A673 (cell line): ENCODE data around the gene EFR3B. TPM values are rescaled to one million over a fixed set of nuclear protein-coding genes. Genes with fewer than 3 reads are reported as not detected.
"Not testable (repeated sequence)": the region's sequence is repeated elsewhere in the genome, so short reads cannot be mapped to it uniquely, and the experiment has no call there.

Experiments used
- BruUV-seq: library from RNA; stranded (reverse); fragments of 400-500 nt; replicated peaks from 2 replicates; lab custom pipeline; 2021; lab: Mats Ljungman, UMichigan
- CTCF ChIA-PET: fragments of 300-600 bp; sonication (Branson Sonifier 250); formaldehyde crosslinking; loops from one replicate; lab custom pipeline; 2022; ENCODE audit warnings: antibody characterized with exemption; lab: Charles Lee
- POLR2A ChIA-PET: fragments of 300-600 bp; sonication (Branson Sonifier 250); formaldehyde crosslinking; loops from one replicate; lab custom pipeline; 2022; ENCODE audit warnings: antibody characterized with exemption; ENCODE audit not compliant: low non-redundant PET; lab: Charles Lee
- DNase-seq: peaks from one replicate; pipeline ENCODE4 v3.0.0-alpha.2; 2015; ENCODE audit warnings: low spot score
- H3K27ac ChIP-seq: fragments of 200-600 bp; sonication (generic); 2 replicates; pipeline ENCODE4 v1.5.1; 2016; ENCODE audit warnings: mixed run types, low read depth, mild to moderate bottlenecking, mixed read lengths, antibody characterized with exemption, low read length; ENCODE audit not compliant: poor library complexity, severe bottlenecking
- H3K27me3 ChIP-seq: fragments of 200-600 bp; sonication (generic); replicated peaks from 2 replicates; pipeline ENCODE4 v1.6.1; 2017; ENCODE audit warnings: mixed run types, low read depth, mild to moderate bottlenecking, mixed read lengths, antibody characterized with exemption, low read length; ENCODE audit not compliant: insufficient read depth, poor library complexity
- H3K36me3 ChIP-seq: fragments of 200-600 bp; sonication (generic); 2 replicates; pipeline ENCODE4 v1.6.1; 2016; ENCODE audit warnings: mixed run types, mild to moderate bottlenecking, mixed read lengths, antibody characterized with exemption, low read length; ENCODE audit not compliant: insufficient read depth, poor library complexity, severe bottlenecking
- H3K4me1 ChIP-seq: fragments of 200-600 bp; sonication (generic); 2 replicates; pipeline ENCODE4 v1.6.1; 2017; ENCODE audit warnings: mixed run types, mild to moderate bottlenecking, mixed read lengths, antibody characterized with exemption, low read length; ENCODE audit not compliant: insufficient read depth, poor library complexity, severe bottlenecking
- H3K4me3 ChIP-seq: fragments of 200-600 bp; sonication (generic); 2 replicates; pipeline ENCODE4 v1.5.1; 2016; ENCODE audit warnings: low read depth, mixed run types, mild to moderate bottlenecking, mixed read lengths, low read length; ENCODE audit not compliant: poor library complexity, severe bottlenecking
- H3K9me3 ChIP-seq: fragments of 200-600 bp; sonication (generic); 2 replicates; pipeline ENCODE4 v1.6.1; 2016; ENCODE audit warnings: mixed run types, low read depth, mild to moderate bottlenecking, mixed read lengths, antibody characterized with exemption, low read length; ENCODE audit not compliant: poor library complexity, severe bottlenecking
- EZH2 ChIP-seq: fragments of 200-600 bp; sonication (generic); IDR thresholded peaks from 2 replicates; pipeline ENCODE4 v1.6.1; 2017; ENCODE audit warnings: borderline replicate concordance, low read depth, mild to moderate bottlenecking, mixed read lengths, antibody characterized with exemption, low read length; ENCODE audit not compliant: poor library complexity, severe bottlenecking
- intact Hi-C: fragments of 100-400 bp; cut with micrococcal nuclease; formaldehyde crosslinking; loops from one replicate; pipeline ENCODE4 v1.10.0; 2022; ENCODE audit not compliant: unreplicated experiment
- total RNA-seq: library from RNA; stranded (reverse); gene quantifications from 2 replicates; pipeline ENCODE4 v1.2.3, GENCODE V29; 2021
- TF ChIP-seq, protein P1 (sequence below): fragments of 300-800, 200-600 bp; sonication (generic); conservative IDR thresholded peaks from 2 replicates; pipeline ENCODE4 v1.5.1; 2017; ENCODE audit warnings: low read depth, mild to moderate bottlenecking, antibody characterized with exemption, low read length, moderate library complexity, mixed read lengths

Gene EFR3B
- total RNA-seq, 1 experiment from 2014 or later: 1.0 TPM

DNA sequence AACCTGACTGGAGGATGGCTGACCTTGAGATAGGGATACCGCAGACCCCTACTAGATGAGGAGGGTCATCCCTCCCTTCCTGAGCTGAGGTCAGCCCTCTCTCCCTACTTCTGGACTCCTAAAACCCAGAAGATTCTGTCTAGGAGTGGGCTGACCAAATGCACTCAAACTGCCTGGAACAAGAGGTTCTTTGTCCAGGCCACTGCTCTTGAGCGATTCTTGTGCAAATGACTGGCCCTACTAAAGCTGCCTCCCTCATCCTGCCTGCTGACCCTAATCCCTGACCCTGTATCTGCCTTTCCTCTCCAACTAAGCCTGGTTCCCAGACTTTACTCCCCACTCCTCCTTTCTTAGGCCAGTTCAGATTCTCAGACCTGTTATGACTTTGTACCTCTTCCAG, 56.2 kb downstream of the EFR3B start:
- TF ChIP-seq EZH2: no peak
- TF ChIP-seq, protein P1, sequence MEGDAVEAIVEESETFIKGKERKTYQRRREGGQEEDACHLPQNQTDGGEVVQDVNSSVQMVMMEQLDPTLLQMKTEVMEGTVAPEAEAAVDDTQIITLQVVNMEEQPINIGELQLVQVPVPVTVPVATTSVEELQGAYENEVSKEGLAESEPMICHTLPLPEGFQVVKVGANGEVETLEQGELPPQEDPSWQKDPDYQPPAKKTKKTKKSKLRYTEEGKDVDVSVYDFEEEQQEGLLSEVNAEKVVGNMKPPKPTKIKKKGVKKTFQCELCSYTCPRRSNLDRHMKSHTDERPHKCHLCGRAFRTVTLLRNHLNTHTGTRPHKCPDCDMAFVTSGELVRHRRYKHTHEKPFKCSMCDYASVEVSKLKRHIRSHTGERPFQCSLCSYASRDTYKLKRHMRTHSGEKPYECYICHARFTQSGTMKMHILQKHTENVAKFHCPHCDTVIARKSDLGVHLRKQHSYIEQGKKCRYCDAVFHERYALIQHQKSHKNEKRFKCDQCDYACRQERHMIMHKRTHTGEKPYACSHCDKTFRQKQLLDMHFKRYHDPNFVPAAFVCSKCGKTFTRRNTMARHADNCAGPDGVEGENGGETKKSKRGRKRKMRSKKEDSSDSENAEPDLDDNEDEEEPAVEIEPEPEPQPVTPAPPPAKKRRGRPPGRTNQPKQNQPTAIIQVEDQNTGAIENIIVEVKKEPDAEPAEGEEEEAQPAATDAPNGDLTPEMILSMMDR: no peak
- H3K27me3 ChIP-seq: peaks cover 25% of the 10 kb centered on the region
- no peak for DNase-seq
- ChIA-PET POLR2A (no interaction called here), CTCF (interaction anchor here (0.7 kb wide), 1 partner anchor 19 kb away, joined by 4 read pairs; no protein-coding TSS in a partner anchor)
- no peak overlapping the region for H3K27ac ChIP-seq
- H3K36me3 ChIP-seq: no peaks in the 10 kb centered on the region
- no peak overlapping the region for H3K4me3 ChIP-seq
- no peaks in the 10 kb centered on the region for H3K4me1 ChIP-seq
- no TSS peak for BruUV-seq
- H3K9me3 ChIP-seq: no peaks in the 10 kb centered on the region
- intact Hi-C loops: no loop called here

DNA sequence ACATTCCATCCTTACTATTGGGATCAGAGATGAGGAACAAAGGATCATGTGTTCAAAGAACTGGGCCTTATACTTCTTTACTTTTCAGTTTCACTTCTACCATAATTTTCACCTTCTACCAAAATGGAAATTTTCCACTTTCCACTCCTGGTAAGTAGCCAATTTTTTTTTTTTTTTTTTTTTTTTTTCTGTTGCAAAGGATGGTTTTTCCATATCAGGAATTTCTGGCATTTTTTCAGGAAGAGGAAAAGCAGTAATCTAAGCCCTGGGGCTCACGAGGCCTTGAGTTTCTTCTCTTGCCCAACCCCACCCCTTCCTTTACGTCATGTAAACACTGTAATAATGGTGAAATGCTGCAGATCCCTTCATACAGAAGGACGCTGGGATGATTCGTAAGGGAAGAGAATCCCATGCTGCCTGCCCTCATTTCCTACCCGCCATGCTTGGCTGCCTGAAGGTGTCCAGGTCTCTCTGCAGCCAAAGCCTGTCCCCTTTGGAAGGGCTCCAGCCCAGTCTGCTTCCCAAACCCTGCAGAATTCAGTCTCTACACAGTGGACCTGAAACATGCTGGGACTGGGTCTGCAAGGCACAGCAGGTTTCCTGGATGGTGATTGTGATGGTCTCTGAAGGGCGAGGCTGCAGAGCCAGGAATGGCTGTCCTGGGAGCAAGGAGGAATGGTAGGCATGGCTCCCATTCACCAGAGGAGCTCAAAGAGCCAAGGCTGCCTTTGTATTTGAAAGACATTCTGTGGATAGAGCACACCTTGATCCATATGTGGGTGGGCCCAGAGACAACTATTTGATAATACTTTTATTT, 57.0 kb downstream of the EFR3B start:
- no peak for DNase-seq
- no peak overlapping the region for H3K27ac ChIP-seq
- no peak for TF ChIP-seq EZH2
- TF ChIP-seq, protein P1: no peak
- no peaks in the 10 kb centered on the region for H3K9me3 ChIP-seq
- H3K27me3 ChIP-seq: peaks cover 19% of the 10 kb centered on the region
- no TSS peak for BruUV-seq
- CTCF ChIA-PET: interaction anchor here (0.7 kb wide), 1 partner anchor 19 kb away, joined by 4 read pairs; no protein-coding TSS in a partner anchor
- H3K36me3 ChIP-seq: no peaks in the 10 kb centered on the region
- intact Hi-C loops: no loop called here
- POLR2A ChIA-PET: no interaction called here
- no peaks in the 10 kb centered on the region for H3K4me1 ChIP-seq
- H3K4me3 ChIP-seq: no peak overlapping the region

DNA sequence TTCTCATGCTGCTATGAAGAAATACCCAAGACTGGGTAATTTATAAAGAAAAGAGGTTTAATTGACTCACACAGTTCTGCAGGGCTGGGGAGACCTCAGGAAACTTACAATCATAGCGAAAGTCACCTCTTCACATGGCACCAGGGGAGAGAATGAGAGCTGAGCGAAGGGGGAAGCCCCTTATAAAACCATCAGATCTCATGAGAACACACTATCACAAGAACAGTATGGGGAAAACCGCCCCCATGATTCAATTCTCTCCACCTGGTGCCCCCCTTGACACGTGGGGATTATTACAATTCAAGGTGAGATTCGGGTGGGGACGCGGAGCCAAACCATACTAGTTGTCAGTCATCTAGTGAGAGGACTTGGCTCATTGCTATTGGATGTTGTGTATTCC, 60.5 kb downstream of the EFR3B start:
- H3K4me1 ChIP-seq, H3K36me3 ChIP-seq, BruUV-seq, H3K4me3 ChIP-seq, POLR2A ChIA-PET, CTCF ChIA-PET, intact Hi-C loops, H3K27ac ChIP-seq, H3K9me3 ChIP-seq, DNase-seq: not testable (repeated sequence)
- H3K27me3 ChIP-seq: peaks cover 24% of the 10 kb centered on the region
